MV-4-11 (cell line): ENCODE measurements around the gene VASH1.
A peak's percentile ranks its signal among the peaks of the same experiment; 100 is the strongest.
"Not testable (repeated sequence)": the region's sequence is repeated elsewhere in the genome, so short reads cannot be mapped to it uniquely, and the experiment has no call there.

Source experiments
- DNase-seq: peaks from one replicate; lab custom pipeline; 2025; lab: John Stamatoyannopoulos, UW

The VASH1 gene

DNA sequence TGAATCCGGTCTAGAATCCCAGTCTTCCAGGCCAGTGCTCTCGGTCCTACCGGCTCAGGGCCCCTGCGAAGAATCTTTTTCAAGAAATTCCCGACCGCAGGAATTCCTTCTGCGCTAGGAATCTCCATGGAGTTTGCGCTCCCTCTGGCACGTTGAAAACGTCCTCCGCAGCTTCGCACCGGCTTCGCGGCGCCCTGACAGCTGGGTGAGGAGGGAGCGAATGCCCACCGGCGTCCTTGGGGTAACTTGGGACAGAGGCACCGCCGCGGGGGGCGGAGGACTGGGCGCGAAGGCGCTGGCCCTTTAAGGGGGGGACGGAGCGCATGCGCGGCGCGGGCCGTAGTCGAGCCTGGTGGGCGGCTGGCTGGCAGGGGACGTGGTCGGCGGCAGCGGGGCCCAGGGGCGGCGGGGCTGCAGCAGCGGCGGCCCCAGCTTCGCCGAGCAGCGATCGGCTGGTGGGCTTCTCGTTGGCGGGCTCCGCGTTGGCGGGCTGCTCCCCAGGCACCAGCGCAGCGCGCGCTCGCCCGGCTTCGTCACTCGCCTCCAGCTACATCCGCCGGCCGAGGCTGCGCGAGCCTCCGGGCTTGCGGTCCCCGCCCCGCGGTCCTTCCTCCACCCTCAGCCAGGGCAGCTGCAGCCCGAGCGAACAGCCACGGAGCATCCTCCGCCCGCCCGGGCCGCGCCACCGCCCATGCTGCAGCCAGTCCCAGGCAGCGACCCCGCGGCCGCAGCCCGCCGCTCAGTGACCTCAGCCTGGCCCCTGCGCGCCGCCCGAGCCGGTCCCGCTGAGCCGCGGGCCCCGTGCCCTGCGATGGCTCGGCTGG is at the start of gene VASH1:
TSS of gene VASH1 (plus strand) at position 333 of the 824 bp plus-strand sequence. CDS start 1,354 bp downstream, outside the sequence.
- peak; percentile 51 for DNase-seq

DNA sequence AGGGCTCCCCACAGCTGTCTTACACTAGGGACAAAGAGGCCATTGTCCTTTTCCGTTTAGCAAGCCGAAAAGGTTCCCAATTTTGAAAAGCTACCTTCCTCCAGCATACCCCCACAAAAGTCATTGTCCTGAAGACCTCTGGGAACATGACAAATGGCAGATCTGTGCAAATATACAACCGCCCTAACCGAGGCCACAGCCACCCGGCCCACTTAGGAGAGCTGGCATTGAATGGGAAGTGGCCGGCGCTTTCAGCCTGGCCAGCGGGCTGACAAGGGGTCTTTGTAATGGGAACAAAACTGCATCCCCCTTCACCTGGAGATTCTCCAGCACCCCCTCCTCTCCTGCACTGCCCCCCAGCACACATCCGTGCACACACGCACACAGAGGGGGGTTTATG is 48.1 kb upstream of the VASH1 start:
- no peak for DNase-seq

DNA sequence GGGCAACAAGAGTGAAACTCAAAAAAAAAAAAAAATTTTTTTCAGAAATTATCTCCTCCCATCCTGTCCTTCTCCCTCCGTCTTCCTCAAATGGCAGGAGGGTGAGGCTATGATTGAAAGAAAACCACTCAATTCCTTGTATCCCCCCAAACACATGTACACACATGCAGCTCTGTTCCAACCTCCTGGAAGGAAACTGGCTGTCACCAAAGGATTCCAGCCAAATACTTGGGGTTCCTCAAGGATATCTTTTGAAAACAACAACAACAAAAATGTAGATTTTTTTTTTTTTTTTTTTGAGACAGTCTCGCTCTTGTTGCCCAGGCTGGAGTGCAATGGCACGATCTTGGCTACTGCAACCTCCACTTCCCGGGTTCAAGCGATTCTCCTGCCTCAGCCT is 46.8 kb upstream of the VASH1 start:
- DNase-seq, result no peak

GRCh38 chr14:76715101-76715500 is 46.2 kb upstream of the VASH1 start:
- no peak for DNase-seq

DNA sequence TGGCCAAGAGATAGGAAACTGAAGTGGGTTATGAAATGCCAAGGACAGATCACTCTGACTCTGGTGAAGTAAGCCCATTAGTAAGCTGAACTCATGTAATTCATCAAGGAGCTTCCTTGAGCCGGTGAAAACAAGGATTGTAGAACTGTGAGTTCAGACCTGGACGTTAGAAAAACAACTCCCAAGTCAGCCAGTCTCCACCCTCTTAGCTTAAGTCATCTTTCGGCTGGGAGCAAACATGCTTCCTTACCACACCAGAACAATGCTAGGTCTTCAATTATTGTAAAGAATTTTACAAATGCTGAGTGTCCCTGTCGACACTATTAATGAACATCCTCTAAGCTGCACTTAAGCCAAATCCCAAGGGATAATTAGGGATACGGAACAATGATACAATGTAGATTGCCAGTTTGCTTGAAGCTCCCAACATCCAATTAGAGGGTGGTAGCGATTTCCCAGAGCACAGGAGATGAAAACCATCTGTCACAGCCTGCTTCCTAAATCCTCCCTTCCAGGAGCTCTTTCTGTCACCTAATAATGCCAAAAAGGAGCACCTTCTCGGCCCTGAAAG is 45.7 kb upstream of the VASH1 start:
- DNase-seq, result peak; percentile 27

DNA sequence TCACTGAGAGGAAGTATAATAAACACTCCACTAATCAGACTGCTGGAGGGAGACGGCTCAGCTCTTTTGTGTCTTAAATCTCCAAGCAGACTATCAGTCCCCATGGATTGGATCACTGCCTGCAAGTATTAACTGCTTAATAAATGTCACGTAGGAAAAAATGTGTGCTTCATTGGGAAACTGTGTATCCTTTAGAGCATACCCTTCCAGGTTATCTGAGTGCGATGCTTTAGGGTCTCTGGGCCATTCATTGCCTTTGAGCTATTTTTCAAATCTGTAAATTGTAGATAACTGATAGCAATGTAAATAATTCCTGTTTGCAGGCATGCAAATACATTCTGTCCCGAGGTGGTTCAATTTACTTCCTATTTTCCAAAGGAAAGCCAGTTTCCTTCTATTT is 45.0 kb upstream of the VASH1 start:
- no peak for DNase-seq

- DNase-seq, result no peak
Observed at GRCh38 chr14:76717508-76718290, 43.6 kb upstream of the VASH1 start.

- no peak for DNase-seq
Observed at GRCh38 chr14:76718306-76719040, 42.8 kb upstream of the VASH1 start.

- DNase-seq, result no peak
Observed at GRCh38 chr14:76719666-76720065, 41.6 kb upstream of the VASH1 start.

DNA sequence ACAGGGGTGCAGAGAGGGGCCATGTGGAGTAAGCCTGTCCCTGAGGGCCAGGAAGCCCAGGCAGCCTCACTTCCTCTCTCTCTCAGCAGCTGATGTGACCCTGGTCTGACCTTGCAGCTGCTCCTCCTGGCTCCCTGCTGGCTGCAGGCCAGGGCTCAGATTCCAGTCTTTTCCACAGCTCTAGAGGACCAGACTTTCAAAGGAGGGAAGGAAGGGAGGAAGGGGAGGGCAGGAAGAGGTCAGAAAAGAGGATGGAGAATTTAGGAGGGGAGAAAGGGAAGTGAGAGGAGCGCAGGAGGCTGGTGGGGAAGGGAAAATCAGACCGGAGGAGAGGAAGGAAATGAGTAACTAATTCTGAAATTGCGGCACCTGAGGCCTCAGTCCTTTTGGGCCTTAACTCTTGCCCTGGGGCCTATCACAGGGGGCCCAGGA is 40.9 kb upstream of the VASH1 start:
- DNase-seq, result peak; percentile 91

DNA sequence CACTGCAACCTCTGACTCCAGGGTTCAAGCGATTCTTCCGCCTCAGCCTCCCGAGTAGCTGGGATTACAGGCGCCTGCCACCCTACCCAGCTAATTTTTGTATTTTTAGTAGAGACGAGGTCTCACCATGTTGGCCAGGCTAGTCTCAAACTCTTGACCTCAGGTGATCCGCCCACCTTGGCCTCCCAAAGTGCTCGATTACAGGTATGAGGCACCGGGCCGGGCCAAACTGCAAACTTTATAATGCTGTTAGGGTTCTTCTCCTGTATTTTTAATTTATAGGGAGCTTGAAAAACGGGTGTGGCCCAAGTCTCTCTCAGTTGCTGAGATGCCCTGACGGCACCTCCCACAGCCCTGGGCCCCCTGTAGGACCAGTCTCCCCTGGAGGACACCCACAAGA is 39.8 kb upstream of the VASH1 start:
- DNase-seq, result not testable (repeated sequence)

DNA sequence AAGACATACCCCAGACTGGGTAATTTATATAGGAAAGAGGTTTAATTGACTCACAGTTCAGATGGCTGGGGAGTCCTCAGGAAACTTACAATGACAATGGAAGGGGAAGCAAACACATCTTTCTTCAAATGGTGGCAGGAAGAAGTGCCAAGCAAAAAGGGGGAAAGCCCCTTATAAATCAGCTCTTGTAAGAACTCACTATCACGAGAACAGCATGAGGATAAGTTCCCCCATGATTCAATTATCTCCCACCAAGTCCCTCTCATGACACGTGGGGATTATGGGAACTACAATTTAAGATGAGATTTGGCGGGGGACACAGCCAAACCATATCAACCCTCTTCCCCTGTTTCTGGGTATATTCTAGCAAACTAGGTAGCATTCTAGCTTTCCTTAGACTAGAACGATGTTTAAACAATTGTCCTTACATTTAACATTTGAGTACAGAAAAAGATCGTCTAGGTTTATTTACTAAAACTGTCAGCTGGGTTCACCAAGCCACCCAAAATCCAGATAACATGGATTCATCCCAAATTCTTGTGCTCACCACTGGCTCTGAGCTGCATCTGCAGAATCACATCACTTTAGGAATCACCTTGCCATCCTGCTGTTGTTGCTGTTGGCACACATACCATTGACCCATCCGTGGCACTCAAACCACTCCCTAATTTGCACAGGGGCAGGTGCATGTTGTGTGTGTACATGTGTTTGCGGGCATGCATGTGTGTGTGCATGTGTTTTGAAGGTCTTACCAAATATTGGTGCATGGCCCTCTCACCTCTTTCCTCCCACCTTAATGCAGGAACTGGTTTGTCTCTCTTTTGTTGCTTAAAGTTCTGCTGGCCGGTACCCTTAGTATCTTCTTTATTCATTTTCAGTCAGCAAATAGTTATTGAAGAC is 36.4 kb upstream of the VASH1 start:
- DNase-seq, result no peak

- no peak for DNase-seq
Observed at GRCh38 chr14:76726551-76726970, 34.7 kb upstream of the VASH1 start.

DNA sequence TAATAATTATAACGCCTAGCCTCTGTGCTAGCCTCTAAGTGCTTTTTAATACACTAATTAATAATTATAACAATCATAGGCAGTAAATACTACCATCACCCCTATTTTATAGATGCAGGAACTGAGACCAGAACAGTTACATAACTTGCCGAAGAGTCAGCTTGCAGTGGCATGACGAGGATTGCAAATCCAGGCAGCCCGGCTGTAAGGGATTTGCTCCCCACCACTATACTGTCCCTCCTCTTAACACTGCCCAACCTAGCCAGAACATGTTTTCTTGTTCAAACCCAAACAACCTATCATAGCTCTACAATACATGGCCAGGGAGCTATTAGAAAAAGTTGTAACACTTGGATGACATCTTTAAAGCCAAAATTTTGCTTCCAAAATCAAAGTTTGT is 33.9 kb upstream of the VASH1 start:
- DNase-seq, result peak; percentile 57

- no peak for DNase-seq
Observed at GRCh38 chr14:76727901-76728300, 33.4 kb upstream of the VASH1 start.

DNA sequence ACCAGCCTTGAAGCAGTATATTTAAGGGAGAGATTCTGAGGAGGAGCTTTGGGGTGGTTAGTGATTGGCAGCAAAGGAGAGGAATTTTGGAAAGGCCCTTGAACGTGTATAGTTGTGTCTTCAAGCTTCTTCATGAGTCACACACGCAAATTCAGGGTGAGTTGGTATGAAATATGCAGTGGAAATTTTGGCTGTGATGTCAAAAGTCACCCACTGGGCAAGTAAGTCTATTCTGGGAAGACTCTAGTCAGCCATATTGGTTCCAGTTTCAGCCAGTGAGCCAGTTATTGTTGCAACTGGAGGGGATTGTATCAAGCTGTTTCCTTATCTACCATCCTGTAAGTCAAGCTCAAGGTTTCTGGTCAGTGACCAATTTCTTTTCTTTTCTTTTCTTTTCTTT is 32.0 kb upstream of the VASH1 start:
- DNase-seq, result peak; percentile 45

- peak; percentile 82 for DNase-seq
Observed at GRCh38 chr14:76729953-76730505, 31.2 kb upstream of the VASH1 start.

- not testable (repeated sequence) for DNase-seq
Observed at GRCh38 chr14:76734501-76734900, 26.8 kb upstream of the VASH1 start.

GRCh38 chr14:76736514-76736913 is 24.8 kb upstream of the VASH1 start:
- DNase-seq, result peak; percentile 12

GRCh38 chr14:76741074-76741473 is 20.2 kb upstream of the VASH1 start:
- DNase-seq, result no peak

DNA sequence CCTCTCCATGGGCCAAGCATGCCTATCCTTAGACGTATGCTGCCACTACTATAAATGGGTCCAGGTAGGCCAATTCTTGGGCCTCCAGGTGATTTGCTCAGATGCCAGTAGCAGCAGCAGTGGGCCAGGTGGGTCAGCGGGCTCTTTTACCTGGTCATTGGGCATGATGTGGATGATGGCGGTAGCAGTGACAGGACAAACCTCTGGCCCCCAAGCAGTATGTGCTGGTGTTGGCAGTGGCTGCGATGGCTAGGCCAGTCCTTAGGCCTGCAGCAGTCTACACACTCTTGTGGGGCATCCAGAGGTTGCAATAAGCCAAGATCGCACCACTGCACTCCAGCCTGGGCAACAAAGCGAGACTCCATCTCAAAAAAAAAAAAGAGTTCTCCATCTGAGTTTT is 19.1 kb upstream of the VASH1 start:
- no peak for DNase-seq
